Hippocampal formation (tissue), 2 donors: Measurements from ENCODE around the gene KLHL40.

ENCODE experiments used
- DNase-seq, 2 donors: peaks; one replicate each; lab custom pipeline; 2025; lab: John Stamatoyannopoulos, UW

KLHL40 gene

DNA sequence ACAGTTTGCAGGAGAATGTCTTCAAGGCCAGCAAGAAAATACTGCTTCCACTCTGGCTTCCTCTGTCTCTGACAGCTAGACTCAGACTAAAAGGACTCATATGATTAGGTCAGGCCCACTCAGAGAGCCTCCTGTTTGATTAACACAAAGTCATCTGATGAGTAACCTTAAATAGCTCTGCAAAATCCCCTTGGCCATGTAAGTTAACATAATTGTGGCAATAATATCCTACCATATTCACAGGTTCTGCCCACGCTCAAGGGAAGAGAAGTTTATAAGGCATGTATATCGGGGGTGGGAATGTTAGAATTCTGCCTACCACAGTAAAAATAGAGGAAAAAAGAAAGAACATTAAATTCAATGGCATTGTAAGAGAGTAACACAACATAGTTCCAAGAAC, 37.9 kb downstream of the KLHL40 start:
- no peak for DNase-seq

DNA sequence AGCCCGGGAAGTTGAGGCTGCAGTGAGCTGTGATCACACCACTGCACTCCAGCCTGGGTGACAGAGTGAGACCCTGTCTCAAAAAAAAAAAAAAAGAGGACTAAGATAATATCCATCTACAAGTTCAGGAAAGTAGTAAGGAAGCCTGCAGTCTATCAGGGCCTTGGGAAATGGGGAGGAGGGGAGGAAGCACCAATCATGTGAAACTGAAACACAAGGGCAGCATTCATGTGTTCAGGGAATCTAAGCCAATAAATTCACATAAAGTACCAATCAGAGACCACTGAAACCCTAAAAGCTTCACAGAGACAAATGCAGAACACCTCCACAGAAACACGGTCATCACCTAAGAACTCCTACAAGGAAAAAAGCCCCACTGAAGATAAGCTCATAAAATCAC, 40.1 kb downstream of the KLHL40 start:
- DNase-seq = peak; percentile 64 to 73

DNA sequence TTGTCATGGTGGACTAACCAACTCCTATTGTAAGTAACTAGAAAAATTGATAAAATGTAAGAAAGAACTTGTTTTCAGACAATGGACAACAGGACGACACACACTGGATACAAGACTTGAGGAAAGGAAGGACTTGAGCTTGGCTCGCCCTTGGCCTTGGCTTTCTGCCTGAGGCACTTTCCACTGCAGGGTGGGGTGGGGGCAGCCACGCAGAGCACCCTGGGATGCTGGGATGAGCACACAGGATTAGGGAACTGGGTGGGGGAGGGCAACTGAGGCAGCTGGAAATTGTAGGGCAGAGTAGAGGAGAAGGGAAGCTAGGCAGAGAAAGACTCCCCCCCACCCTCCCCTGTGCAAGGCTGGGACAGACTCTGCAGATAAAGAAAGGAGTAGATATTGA, 42.7 kb downstream of the KLHL40 start:
- peak in 1 of 2 donors; percentile 56 for DNase-seq

DNA sequence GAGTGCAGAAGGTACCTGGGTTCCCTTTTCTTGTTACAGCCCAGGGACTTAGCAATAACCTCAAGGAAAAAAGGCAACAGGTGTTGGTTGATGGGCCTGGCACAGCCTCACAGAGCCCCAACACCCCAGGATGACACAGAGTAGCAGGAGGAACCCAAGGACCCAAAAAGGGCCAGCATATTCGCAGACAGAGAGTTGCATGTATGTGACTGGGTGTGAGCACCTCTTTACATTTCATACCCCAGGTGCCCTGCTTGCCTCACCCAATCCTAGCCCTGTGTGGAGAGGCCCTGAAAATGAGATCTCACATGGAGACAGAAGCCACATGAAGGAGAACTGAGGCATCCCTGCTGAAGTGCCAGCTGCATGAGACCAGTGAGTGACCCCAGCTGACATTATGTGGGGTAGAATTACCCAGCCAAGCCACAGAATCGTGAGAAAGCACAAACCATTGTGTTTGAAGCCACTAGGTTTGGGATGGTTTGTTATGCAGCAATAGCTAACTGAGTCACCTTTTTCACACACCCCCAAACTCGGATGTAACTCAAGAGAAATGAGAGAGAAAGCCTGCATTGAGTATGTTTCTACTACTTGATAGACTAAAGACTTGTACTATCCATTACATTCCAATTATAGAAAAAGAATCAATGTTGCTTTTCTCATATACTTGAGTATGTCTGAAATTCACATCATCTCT, 43.5 kb downstream of the KLHL40 start:
- DNase-seq = no peak

DNA sequence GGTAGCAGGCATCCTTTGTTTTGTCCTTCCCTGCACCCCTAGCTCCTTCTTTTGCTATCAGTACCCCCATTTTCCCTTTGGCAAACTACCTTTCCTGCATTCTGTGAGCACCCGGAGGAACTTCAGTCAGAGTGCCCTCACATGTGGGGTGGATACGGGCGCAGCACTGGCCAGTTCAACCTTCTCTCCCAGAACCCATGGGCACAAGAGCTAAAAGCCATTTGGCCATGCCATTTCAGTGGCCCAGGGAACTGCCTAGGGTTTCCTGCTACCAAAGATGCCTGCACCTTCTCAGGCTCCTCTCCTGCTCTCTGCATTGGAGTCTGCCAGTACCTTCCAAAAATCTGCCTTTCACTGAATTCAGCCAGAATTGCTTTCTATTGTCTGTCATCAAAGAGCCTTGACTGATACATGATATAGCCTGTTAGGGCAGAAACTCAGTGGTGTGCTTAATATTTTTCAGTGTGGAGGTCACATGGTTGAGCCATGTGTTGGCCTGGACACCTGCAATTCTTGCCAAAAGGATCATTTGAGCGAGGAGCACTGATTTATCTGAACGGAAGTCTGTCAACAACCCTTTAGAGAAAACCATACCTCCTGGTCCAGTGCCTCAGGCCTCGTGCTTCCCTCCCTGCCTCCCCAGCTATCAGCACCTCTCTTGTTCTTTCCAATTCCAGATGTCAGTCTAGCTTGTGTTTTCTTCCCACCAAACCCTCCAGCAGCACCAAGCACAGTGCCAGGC, 44.2 kb downstream of the KLHL40 start:
- DNase-seq = no peak

DNA sequence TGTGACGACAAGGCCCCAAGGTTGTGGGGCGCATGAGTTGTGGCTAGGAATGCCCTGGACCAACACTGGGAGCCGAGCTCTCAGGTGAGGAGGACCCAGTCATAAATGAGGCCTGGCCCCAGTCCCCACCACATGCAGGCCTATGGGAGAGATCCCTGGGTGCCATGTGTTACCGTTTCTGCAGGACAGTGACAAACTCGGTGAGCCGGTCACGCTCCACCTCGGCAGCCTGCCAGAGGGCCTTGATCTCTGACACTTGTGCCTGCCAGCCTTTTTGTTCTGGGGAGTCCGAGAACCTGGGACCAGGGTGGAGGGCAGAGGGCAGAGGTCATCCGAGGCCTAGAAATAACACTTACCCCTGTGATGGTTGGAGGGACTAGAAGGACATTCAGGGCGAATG, 45.0 kb downstream of the KLHL40 start:
- no peak for DNase-seq

DNA sequence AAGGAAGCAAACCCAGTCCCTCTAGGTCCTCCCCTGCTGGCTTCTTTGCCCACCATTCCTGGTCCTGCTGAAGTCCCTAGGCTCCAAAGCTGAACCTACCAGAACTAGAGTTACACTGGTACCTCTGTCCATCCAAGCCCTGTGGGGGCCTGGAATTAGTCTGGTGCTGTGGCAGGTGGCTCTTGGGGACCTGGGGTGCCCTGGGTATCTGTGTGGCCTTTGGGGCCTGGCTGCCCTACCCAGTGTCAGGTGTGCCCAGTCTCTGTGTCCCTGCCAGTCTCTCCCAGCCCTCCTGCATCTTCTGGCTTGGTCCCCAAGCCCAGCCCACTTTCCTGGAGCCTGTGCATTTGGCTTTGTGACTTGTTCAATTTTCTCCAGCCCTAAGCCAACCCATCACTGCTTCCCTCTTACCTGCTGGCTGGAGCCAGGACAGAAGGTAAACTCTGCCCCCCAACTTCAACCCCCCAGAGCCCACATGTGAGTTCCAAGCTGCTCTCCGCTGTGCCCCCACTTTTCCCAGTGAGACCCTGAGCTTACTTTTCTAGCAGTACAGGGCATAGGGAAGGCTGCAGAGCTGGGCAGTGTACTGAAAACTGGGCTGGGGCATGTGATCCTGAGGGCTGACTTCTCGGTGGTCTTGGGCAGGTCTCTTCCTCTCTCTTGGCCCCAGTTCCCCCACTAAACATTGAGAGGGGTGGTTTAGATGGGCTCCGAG, 45.5 kb downstream of the KLHL40 start:
- no peak for DNase-seq

DNA sequence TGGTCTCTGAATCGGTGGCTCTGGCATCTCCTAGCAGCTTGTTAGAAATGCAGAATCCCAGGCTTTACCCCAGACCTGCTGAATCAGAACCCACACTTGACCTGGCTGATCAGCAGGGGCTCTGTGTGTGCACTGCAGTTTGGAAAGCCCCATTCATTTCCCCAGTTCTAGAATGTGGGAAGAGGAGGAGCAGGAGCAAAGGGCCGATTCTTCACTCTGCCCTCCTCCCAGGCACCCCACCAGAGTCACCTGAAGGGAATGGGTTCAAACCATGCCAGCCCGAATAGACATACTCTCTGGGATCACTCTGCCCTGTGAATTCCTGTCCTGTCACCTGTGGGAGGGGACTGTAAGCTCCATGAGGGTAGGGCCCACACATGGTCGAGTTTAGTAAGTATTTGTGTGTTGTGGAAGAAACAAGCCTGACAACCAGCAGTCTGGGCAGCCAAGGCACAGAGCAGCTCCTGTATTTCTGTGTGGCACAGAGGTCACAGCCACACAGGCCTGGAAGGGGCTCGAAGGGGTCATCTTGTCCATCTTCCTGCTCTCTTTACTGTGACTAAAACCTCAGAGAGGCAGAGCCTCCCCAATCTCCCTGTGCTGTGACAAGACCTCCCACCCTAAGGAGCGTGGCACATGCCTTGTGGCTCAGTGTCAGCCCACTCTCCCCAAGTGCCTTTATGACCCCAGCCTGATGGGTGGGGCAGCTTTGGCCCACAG, 46.3 kb downstream of the KLHL40 start:
- DNase-seq = no peak

DNA sequence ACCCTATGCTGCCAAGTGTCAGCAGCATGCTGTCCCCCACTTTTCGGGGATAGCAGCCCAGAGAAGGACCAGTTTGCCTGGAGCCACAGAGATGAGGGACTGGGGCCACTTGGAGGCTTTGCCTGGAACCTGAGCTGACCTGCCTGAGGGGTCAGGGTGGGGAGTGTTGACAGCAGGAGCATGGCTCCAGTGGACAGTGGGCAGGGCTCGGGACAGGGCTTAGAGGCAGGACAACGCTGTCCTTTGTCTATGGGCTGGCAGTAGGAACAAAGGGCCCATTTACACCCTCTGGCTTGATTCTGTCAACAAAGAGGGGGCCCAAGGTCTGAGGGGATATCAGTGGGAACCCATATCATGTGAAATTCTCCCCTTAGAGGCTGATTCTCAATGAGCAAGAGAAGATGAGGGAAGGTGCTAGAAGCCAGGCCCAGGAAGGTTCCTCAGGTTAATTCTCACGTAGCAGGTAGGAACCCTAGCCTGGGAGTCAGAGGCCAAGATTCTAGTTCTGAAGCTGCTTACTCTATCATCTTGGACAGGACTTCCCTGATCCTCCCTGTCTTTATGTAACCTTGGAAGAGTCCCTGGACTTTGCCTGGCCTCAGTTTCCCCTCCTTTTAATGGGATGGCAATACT, 47.0 kb downstream of the KLHL40 start:
- DNase-seq = peak; percentile 90 to 96

DNA sequence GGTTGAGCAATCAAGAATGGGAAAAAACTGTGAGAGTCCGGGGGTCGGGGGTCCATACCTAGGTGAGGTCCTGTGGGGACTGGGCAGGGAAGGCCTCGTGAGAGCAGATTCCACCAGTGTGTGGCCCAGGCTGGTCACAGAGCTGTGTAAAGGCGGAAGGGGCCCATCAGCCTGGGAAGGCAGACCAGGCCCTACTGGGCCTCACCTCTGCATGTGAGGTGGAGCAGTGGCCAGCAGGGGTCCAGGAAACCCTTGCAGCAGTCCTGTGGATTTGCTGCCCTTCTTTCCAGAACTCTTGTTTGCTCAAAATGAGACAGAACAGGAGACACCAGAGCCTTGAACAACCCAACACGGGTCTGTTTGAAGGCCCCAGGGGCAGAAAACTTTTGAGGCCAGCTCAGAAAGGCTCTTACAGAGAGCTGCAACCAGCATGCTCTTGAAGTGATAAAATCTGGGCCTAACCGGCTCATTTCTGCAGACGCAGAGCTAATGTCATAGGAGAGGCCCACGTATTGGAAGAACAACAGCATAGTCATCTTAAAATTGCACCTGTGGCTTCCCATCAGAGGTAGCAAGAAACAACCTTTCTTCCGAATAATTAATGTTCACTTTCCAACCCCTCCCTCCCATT, 47.6 kb downstream of the KLHL40 start:
- peak in 1 of 2 donors; percentile 48 for DNase-seq

DNA sequence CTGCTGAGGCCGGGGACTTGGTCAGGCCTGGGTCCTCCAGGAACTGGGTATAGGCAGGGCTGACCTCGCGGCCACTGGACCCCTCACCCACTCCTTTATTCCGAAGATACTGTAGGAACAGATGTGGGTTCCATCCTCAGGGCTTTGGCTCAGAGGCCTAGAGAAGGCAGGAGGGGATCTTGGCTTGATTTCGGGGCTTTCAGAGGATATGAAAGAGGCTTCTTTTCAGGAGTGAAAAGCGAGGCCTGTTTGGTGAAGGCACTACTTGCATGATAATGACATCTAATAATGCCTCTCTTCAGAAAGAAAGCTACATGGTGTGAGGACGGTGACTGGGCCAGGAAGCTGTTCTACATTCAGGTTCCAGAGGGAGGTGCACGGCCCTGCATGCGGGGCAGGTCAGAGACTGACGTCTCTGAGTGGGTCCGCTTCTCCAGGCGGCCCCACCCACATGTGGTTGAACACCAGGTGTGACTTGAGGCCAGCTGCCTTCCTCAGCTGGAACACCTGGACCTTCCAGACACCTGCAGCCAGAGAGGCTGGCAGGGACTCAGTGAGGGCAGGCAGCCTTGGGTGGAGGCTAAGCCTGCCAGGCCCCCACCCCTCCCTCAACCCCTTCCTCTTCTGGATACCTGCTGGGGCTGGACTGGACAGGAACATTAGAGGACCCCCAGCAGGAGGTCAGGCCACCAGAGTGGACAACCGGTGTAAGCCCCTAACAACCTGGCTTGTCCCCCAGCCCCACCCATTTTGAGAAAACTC, 48.3 kb downstream of the KLHL40 start:
- peak; percentile 72 to 95 for DNase-seq

DNA sequence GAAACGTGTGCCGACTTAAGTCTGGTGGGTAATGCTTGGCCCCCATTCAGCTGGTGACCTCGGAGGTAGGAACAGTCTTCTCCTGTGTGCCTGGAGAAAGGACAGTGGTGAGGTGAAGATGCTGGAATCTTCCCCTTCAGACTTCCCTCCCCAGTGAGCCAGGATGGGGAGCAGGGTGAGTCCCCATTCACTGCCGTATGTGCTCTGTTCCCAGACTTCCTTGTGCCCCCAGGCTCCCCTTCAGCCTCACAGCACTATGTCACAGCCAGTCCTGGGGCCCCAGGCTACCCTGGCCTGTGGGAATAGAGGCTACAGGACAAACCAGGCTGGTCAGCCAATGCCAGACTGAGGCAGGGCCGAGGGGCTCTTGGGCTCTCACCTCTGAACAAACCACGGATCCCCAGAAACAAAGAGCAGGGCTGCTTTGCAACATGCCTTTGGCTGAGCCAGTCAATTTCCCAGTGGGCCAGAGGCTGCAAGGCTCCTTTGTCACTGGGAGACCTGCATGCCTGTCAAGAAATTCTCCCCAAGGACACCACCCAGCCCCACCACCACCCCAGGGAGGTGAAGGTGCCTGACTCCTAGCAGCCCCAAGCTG, 49.0 kb downstream of the KLHL40 start:
- no peak for DNase-seq

DNA sequence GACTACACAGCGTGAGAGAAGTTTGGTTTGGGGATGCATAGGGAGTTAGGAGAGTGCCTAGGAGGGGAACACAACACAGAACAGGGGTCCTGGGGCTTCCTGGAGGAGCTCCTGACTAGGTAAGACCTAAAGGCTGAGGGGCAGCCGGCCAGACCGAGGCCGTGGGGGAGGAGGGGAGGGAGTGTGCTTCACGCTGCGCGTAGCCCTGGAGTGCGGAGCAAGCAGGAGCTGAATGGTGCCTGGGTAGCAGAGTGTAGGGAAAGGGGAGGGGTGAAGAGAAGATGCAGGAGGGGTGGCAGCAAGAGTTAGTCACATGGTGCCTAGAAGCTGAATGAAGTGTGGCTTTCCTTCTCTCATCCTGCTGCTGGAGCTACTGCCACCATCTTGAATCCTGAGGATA, 49.7 kb downstream of the KLHL40 start:
- DNase-seq = no peak

DNA sequence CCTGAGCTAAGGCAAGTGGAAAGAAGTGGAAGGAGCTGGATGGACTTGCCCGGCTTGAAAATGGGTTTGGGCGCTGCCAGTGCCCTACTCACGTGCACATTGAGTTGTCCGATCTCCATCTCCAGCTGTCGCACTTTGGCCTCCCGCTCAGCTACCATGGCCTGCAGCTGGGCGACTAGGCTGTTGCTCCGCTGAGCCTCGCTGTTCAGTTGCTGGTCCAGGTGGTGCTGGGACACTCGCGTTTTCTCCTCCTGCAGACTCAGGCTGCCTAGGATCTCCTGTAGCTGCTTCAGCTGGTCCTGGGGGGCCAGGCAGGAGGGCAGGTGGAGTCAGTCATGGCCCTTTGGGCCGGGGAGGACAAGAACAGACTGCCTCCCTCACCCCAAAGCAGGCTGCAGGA, 50.3 kb downstream of the KLHL40 start:
- no peak for DNase-seq

DNA sequence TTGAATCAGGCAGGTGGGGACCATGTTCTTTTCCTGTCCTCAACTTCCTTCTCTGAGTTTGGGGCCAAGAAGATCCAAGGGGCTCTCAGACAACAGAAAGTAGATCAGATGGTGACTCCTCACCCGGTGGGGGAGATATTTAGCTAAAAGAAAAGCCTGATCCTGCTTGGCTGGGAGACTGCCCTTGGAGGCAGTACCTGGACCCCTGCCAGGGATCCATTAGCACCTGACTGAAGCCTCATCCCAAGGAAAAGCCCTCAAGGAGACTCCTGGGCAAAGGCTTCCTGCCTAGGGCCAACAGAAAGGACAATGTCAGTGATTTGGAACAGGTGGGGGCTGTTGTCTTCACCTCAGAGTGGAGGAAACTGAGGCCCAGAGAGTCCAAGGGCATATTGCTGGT, 50.7 kb downstream of the KLHL40 start:
- DNase-seq = no peak

DNA sequence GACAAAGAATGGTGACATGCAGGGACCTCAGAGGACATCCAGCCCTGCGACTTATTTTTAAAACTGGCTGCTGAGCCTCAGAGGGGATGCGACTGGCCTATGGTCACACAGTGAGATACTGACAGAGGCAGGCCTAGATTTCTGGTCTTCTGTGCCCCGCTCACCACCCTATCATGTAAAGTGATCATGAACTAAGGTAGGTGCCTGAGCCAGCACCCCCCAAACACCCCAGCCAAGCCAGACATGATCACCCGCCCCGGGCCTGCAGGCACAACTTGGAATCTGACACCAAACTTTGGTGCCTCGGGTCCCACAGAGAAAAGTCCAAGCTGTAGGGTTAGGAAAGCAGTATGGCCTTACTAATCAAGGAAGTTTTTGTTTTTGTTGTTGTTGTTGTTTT, 51.2 kb downstream of the KLHL40 start:
- DNase-seq = no peak

DNA sequence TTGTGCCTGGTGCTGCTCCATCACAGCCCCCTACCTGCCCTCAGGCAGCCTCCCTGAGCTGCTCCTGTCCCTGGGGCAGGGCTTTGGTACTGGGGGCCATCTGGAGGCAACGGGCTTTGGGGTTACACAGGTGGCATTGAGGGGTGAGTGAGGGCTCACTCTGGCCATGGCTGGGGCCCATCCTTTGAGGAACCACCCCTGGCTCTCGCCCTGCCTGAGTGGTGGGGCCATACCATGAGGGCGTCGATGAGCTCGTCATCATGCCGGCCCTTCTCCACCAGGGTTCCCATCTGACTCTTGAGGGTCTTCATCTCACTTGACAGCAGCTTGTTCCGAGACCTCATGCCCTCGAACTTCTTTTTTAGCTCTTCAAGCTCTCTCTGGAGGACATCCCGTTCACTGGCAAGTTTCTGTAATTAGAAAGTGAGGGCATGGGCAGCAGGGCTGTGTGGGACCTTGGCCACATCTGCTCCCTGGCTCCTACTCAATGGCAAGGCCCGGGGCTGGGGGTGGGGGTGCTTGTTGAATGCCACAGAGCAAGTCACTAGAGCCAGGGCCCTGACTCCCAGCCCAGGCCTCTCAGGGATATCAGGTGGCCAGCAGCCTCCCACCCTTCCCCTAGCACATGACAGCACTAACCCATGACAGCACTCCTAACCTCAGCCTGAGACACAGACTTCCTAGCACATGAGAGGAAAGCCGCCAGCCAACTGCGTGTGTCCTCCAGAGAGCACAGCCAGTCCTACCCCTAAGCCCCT, 54.2 kb downstream of the KLHL40 start:
- DNase-seq = peak; percentile 82 to 85

DNA sequence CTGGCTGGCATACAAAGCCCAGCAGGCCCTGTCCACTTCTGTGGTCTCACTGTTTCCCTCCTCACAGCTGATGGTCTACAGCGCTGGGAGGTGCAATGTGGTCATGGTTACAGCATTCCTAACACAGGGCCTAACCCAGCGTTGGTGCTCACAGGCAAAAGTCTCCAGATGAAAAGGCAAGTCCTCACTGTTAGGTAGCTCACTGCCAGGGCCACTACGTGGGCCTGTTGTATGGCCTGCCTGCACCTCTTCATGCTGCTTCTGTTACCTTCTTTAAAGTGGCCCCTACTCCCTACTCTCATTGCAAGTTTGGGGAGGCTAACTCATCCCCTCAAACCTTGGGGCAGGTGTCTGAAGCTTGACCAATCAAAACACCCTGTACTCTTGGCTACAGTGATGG, 56.5 kb downstream of the KLHL40 start:
- DNase-seq = no peak
